Measurements from ENCODE around the gene CRELD1. TPM values are rescaled to one million over a fixed set of nuclear protein-coding genes. Genes with fewer than 3 reads are reported as not detected.

CRELD1 gene
- total RNA-seq, 4 donors from 2014 or later: 54.3 to 80.0 (median 64.6) TPM

DNA sequence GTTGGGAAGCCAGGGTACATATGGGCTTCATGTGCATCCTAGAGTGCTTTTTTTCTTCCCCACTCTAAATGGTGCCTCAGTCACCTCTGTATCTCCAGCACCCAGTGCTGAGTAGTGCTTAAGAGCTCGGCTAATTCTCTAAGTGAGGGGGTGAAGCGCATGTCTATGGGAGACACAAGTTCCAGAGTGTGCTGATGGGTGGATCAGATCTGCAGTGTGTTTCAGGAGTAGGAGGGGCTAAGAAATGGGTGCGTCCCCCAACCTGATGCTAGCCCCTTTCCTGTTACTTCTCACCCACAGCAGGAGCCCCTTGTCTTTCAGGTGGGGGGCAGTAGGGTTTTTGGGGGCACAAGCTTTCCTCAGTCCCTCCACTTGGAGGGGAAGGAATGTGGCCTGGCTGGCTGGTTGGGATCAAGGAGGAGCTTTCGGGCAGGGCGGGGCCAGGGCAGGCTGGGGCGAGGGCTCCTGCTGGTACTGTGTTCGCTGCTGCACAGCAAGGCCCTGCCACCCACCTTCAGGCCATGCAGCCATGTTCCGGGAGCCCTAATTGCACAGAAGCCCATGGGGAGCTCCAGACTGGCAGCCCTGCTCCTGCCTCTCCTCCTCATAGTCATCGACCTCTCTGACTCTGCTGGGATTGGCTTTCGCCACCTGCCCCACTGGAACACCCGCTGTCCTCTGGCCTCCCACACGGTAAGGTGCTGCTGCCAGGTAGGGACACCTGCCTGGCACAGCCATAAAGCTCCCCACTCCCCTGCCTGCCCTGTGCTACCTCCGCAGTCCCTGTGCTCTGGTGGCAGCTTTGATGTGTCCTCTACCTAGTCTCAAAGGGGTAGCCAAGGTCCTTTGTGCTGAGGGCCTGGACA is 31.0 kb upstream of the CRELD1 start, which contains the start of gene IL17RE:
TSS of gene IL17RE (plus strand) at position 477 of the 866 bp plus-strand sequence. CDS start at position 562, 85 bp downstream.
- peaks cover 0 to 16% (median 0%) of the 10 kb centered on the region in 3 donors for H3K4me1 ChIP-seq
- TF ChIP-seq POLR2AphosphoS5 (IDR thresholded peaks at IDR 0.05) (no peak), EP300 (IDR thresholded peaks at IDR 0.05) (no peak), POLR2A (IDR thresholded peaks at IDR 0.05) (no peak)
- TF ChIP-seq, protein P1, sequence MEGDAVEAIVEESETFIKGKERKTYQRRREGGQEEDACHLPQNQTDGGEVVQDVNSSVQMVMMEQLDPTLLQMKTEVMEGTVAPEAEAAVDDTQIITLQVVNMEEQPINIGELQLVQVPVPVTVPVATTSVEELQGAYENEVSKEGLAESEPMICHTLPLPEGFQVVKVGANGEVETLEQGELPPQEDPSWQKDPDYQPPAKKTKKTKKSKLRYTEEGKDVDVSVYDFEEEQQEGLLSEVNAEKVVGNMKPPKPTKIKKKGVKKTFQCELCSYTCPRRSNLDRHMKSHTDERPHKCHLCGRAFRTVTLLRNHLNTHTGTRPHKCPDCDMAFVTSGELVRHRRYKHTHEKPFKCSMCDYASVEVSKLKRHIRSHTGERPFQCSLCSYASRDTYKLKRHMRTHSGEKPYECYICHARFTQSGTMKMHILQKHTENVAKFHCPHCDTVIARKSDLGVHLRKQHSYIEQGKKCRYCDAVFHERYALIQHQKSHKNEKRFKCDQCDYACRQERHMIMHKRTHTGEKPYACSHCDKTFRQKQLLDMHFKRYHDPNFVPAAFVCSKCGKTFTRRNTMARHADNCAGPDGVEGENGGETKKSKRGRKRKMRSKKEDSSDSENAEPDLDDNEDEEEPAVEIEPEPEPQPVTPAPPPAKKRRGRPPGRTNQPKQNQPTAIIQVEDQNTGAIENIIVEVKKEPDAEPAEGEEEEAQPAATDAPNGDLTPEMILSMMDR (IDR thresholded peaks at IDR 0.05): no peak
- H3K9me3 ChIP-seq: no peaks in the 10 kb centered on the region
- H3K27me3 ChIP-seq: no peaks in the 10 kb centered on the region
- no peak for ATAC-seq
- no peaks in the 10 kb centered on the region for H3K36me3 ChIP-seq
- 20 to 50% methylated on average over 1 of the region's 13 CpGs for WGBS, 2 donors (ENCODE audit: low coverage in 1 of 2)
- peak within 1 kb of the TSS in 1 of 4 donors; percentile 23 for H3K27ac ChIP-seq
- peak within 1 kb of the TSS in 1 of 2 donors; percentile 30 for H3K4me3 ChIP-seq

- Histone ChIP-seq H3K4me3 (peak overlapping the region in 1 of 2 donors; percentile 30), H3K27ac (peak overlapping the region in 1 of 4 donors; percentile 23), H3K9me3 (no peaks in the 10 kb centered on the region), H3K27me3 (no peaks in the 10 kb centered on the region), H3K36me3 (no peaks in the 10 kb centered on the region), H3K4me1 (peaks cover 0 to 10% (median 0%) of the 10 kb centered on the region in 3 donors)
- TF ChIP-seq EP300 (IDR thresholded peaks at IDR 0.05) (no peak), POLR2A (IDR thresholded peaks at IDR 0.05) (no peak)
- WGBS, 2 donors (ENCODE audit: low coverage in 1 of 2): 21 to 42% methylated on average over 3 of the region's 4 CpGs
- ATAC-seq: no peak
These were observed 30.4 kb upstream of the CRELD1 start for GRCh38 chr3:9903238-9903624.

DNA sequence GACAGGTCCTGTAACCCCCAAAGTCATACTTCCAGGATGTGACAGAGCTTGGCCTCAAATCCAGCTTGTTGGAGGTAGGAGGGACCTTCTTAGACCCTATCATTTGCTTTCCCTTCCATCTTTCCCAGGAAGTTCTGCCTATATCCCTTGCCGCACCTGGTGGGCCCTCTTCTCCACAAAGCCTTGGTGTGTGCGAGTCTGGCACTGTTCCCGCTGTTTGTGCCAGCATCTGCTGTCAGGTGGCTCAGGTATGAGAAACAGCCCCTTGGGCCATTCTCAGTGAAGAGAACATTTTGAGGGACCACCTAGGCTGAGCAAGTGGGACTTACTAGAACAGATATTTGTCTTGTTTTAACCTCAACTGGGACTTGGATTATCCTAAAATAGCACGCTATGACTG is 29.7 kb upstream of the CRELD1 start:
- no peak overlapping the region for H3K4me3 ChIP-seq
- no peaks in the 10 kb centered on the region for H3K27me3 ChIP-seq
- WGBS, 2 donors (ENCODE audit: low coverage in 1 of 2): 86 to 98% methylated on average over 4 of the region's 4 CpGs
- no peak for TF ChIP-seq POLR2A (IDR thresholded peaks at IDR 0.05)
- TF ChIP-seq, protein P1 (IDR thresholded peaks at IDR 0.05): no peak
- no peak for TF ChIP-seq POLR2AphosphoS5 (IDR thresholded peaks at IDR 0.05)
- no peak for TF ChIP-seq EP300 (IDR thresholded peaks at IDR 0.05)
- H3K9me3 ChIP-seq: no peaks in the 10 kb centered on the region
- peaks cover 0 to 3% (median 0%) of the 10 kb centered on the region in 3 donors for H3K4me1 ChIP-seq
- no peaks in the 10 kb centered on the region for H3K36me3 ChIP-seq
- no peak overlapping the region for H3K27ac ChIP-seq
- no peak for ATAC-seq

GRCh38 chr3:9906480-9906879 is 27.2 kb upstream of the CRELD1 start:
- Histone ChIP-seq H3K4me3 (no peak overlapping the region), H3K36me3 (no peaks in the 10 kb centered on the region), H3K27ac (no peak overlapping the region), H3K27me3 (no peaks in the 10 kb centered on the region), H3K9me3 (no peaks in the 10 kb centered on the region), H3K4me1 (no peaks in the 10 kb centered on the region)
- no peak for TF ChIP-seq POLR2AphosphoS5 (IDR thresholded peaks at IDR 0.05)
- TF ChIP-seq, protein P1 (IDR thresholded peaks at IDR 0.05): no peak
- TF ChIP-seq POLR2A (IDR thresholded peaks at IDR 0.05): no peak
- TF ChIP-seq EP300 (IDR thresholded peaks at IDR 0.05): no peak
- WGBS, 2 donors (ENCODE audit: low coverage in 1 of 2): 90 to 100% methylated on average over 1 to 2 of the region's 5 CpGs
- ATAC-seq: no peak

DNA sequence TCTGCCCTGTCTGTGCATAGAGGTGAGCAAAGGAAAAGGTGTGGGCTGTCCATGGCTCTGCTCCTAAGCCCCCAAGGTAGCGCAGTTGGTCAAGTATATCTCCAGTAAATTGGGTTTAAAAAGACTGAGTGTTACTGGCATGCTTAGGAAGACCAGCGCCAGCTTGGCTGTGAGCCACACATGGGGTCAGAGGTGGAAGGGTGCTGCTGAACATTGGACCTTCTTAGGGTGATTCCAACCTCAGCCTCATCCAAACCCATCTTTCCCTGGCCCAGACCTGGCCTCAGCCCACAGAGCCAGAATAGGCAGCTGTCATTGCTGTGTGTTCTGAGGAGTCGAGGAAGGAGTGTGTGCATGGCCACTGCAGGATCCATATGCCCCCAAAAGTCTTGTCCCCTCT is 25.3 kb upstream of the CRELD1 start:
- Histone ChIP-seq H3K27me3 (no peaks in the 10 kb centered on the region), H3K27ac (no peak overlapping the region), H3K9me3 (no peaks in the 10 kb centered on the region), H3K36me3 (no peaks in the 10 kb centered on the region), H3K4me3 (no peak overlapping the region), H3K4me1 (peaks cover 0 to under 1% (median 0%) of the 10 kb centered on the region in 3 donors)
- TF ChIP-seq, protein P1 (IDR thresholded peaks at IDR 0.05): no peak
- TF ChIP-seq EP300 (IDR thresholded peaks at IDR 0.05) (no peak), POLR2AphosphoS5 (IDR thresholded peaks at IDR 0.05) (no peak), POLR2A (IDR thresholded peaks at IDR 0.05) (no peak)
- ATAC-seq: no peak
- WGBS, 2 donors (ENCODE audit: low coverage in 1 of 2): no CpG with 5 or more reads among the region's 3 CpGs

All from gastroesophageal sphincter (tissue), 4 donors.